ENCODE results near the gene ARHGEF17. TPM values are rescaled to one million over a fixed set of nuclear protein-coding genes. Genes with fewer than 3 reads are reported as not detected.

The ARHGEF17 gene
- total and polyA plus RNA-seq, 5 donors from 2014 or later = 0.47 TPM; not detected in 4

- no peaks in the 10 kb centered on the region for H3K27me3 Mint-ChIP-seq
- peak overlapping the region in 1 of 4 donors; percentile 38 for H3K4me3 Mint-ChIP-seq
- peak overlapping the region; percentile 77 to 89 (median 82) for H3K27ac Mint-ChIP-seq
- Histone ChIP-seq H3K27ac (ENCODE audit: insufficient read depth, low read length, poor library complexity, severe bottlenecking) (no peak overlapping the region), H3K27me3 (ENCODE audit: control insufficient read depth, insufficient read depth, low read length) (no peaks in the 10 kb centered on the region), H3K4me1 (ENCODE audit: control insufficient read depth, insufficient read depth, low read length, poor library complexity, severe bottlenecking) (peaks cover 35% of the 10 kb centered on the region), H3K9me3 (ENCODE audit: control insufficient read depth in 2 of 2, low read length in 2 of 2) (no peaks in the 10 kb centered on the region), H3K36me3 (ENCODE audit: control insufficient read depth, insufficient read depth, low read length) (peaks cover 6% of the 10 kb centered on the region), H3K4me3 (ENCODE audit: low read depth, low read length) (no peak overlapping the region)
- peaks cover 0 to 59% (median 31%) of the 10 kb centered on the region in 4 donors for H3K4me1 Mint-ChIP-seq
- no peak for DNase-seq
- H3K9me3 Mint-ChIP-seq = no peaks in the 10 kb centered on the region
- ATAC-seq (ENCODE audit: low read depth in 2 of 2) = no peak
- H3K36me3 Mint-ChIP-seq = no peaks in the 10 kb centered on the region
These were observed 79.7 kb downstream of the ARHGEF17 start for GRCh38 chr11:73387594-73388264.

- H3K4me1 Mint-ChIP-seq = peaks cover 0 to 57% (median 29%) of the 10 kb centered on the region in 4 donors
These were observed 80.4 kb downstream of the ARHGEF17 start for GRCh38 chr11:73388265-73389133.

GRCh38 chr11:73389134-73389525, 81.1 kb downstream of the ARHGEF17 start:
- Mint-ChIP-seq H3K9me3 (no peaks in the 10 kb centered on the region), H3K4me3 (no peak overlapping the region), H3K4me1 (peaks cover 0 to 51% (median 27%) of the 10 kb centered on the region in 4 donors), H3K27me3 (no peaks in the 10 kb centered on the region), H3K27ac (peak overlapping the region in 2 of 3 donors; percentile 82 to 86), H3K36me3 (no peaks in the 10 kb centered on the region)
- Histone ChIP-seq H3K4me3 (ENCODE audit: low read depth, low read length) (no peak overlapping the region), H3K9me3 (ENCODE audit: control insufficient read depth in 2 of 2, low read length in 2 of 2) (no peaks in the 10 kb centered on the region), H3K27ac (ENCODE audit: insufficient read depth, low read length, poor library complexity, severe bottlenecking) (no peak overlapping the region), H3K4me1 (ENCODE audit: control insufficient read depth, insufficient read depth, low read length, poor library complexity, severe bottlenecking) (peaks cover 23% of the 10 kb centered on the region), H3K27me3 (ENCODE audit: control insufficient read depth, insufficient read depth, low read length) (no peaks in the 10 kb centered on the region), H3K36me3 (ENCODE audit: control insufficient read depth, insufficient read depth, low read length) (peaks cover 6% of the 10 kb centered on the region)
- ATAC-seq (ENCODE audit: low read depth in 2 of 2) = no peak
- no peak for DNase-seq

More at GRCh38 chr11:73388265-73389133, 80.4 kb downstream of the ARHGEF17 start:
- H3K9me3 Mint-ChIP-seq = no peaks in the 10 kb centered on the region
- H3K27ac Mint-ChIP-seq = peak overlapping the region; percentile 82 to 89 (median 86)
- peaks cover 6% of the 10 kb centered on the region for H3K36me3 ChIP-seq (ENCODE audit: control insufficient read depth, insufficient read depth, low read length)
- H3K4me3 Mint-ChIP-seq = peak overlapping the region in 1 of 4 donors; percentile 38
- no peaks in the 10 kb centered on the region for H3K27me3 ChIP-seq (ENCODE audit: control insufficient read depth, insufficient read depth, low read length)
- no peaks in the 10 kb centered on the region for H3K36me3 Mint-ChIP-seq
- no peak overlapping the region for H3K27ac ChIP-seq (ENCODE audit: insufficient read depth, low read length, poor library complexity, severe bottlenecking)
- H3K9me3 ChIP-seq (ENCODE audit: control insufficient read depth in 2 of 2, low read length in 2 of 2) = no peaks in the 10 kb centered on the region
- H3K4me3 ChIP-seq (ENCODE audit: low read depth, low read length) = no peak overlapping the region
- H3K27me3 Mint-ChIP-seq = no peaks in the 10 kb centered on the region
- ATAC-seq (ENCODE audit: low read depth in 2 of 2) (no peak), DNase-seq (no peak)
- H3K4me1 ChIP-seq (ENCODE audit: control insufficient read depth, insufficient read depth, low read length, poor library complexity, severe bottlenecking) = peaks cover 29% of the 10 kb centered on the region

- H3K27me3 ChIP-seq (ENCODE audit: control insufficient read depth, insufficient read depth, low read length) = no peaks in the 10 kb centered on the region
- H3K4me1 ChIP-seq (ENCODE audit: control insufficient read depth, insufficient read depth, low read length, poor library complexity, severe bottlenecking) = peaks cover 15% of the 10 kb centered on the region
- H3K27ac ChIP-seq (ENCODE audit: insufficient read depth, low read length, poor library complexity, severe bottlenecking) = no peak overlapping the region
- H3K27me3 Mint-ChIP-seq = no peaks in the 10 kb centered on the region
- no peak for ATAC-seq (ENCODE audit: low read depth in 2 of 2)
- no peaks in the 10 kb centered on the region for H3K9me3 Mint-ChIP-seq
- H3K36me3 ChIP-seq (ENCODE audit: control insufficient read depth, insufficient read depth, low read length) = peaks cover 6% of the 10 kb centered on the region
- DNase-seq = no peak
- H3K9me3 ChIP-seq (ENCODE audit: control insufficient read depth in 2 of 2, low read length in 2 of 2) = no peaks in the 10 kb centered on the region
- no peak overlapping the region for H3K4me3 ChIP-seq (ENCODE audit: low read depth, low read length)
- H3K4me1 Mint-ChIP-seq = peaks cover 0 to 43% (median 20%) of the 10 kb centered on the region in 4 donors
- no peak overlapping the region for H3K4me3 Mint-ChIP-seq
- H3K27ac Mint-ChIP-seq = peak overlapping the region in 1 of 3 donors; percentile 82
- no peaks in the 10 kb centered on the region for H3K36me3 Mint-ChIP-seq
These were observed 81.8 kb downstream of the ARHGEF17 start for GRCh38 chr11:73389916-73390315.

GRCh38 chr11:73390601-73391565, 82.8 kb downstream of the ARHGEF17 start:
- H3K9me3 Mint-ChIP-seq = no peaks in the 10 kb centered on the region
- Histone ChIP-seq H3K27me3 (ENCODE audit: control insufficient read depth, insufficient read depth, low read length) (no peaks in the 10 kb centered on the region), H3K9me3 (ENCODE audit: control insufficient read depth in 2 of 2, low read length in 2 of 2) (no peaks in the 10 kb centered on the region), H3K27ac (ENCODE audit: insufficient read depth, low read length, poor library complexity, severe bottlenecking) (no peak overlapping the region), H3K4me3 (ENCODE audit: low read depth, low read length) (no peak overlapping the region), H3K36me3 (ENCODE audit: control insufficient read depth, insufficient read depth, low read length) (peaks cover 6% of the 10 kb centered on the region), H3K4me1 (ENCODE audit: control insufficient read depth, insufficient read depth, low read length, poor library complexity, severe bottlenecking) (peaks cover 5% of the 10 kb centered on the region)
- no peaks in the 10 kb centered on the region for H3K36me3 Mint-ChIP-seq
- H3K27me3 Mint-ChIP-seq = no peaks in the 10 kb centered on the region
- ATAC-seq (ENCODE audit: low read depth in 2 of 2) (no peak), DNase-seq (no peak)
- H3K4me3 Mint-ChIP-seq = no peak overlapping the region
- H3K27ac Mint-ChIP-seq = peak overlapping the region in 1 of 3 donors; percentile 55
- peaks cover 0 to 33% (median 15%) of the 10 kb centered on the region in 4 donors for H3K4me1 Mint-ChIP-seq

GRCh38 chr11:73391665-73392064, 83.6 kb downstream of the ARHGEF17 start:
- Mint-ChIP-seq H3K36me3 (no peaks in the 10 kb centered on the region), H3K27me3 (no peaks in the 10 kb centered on the region), H3K4me3 (no peak overlapping the region), H3K4me1 (peaks cover 0 to 26% (median 11%) of the 10 kb centered on the region in 4 donors), H3K27ac (no peak overlapping the region), H3K9me3 (no peaks in the 10 kb centered on the region)
- no peaks in the 10 kb centered on the region for H3K4me1 ChIP-seq (ENCODE audit: control insufficient read depth, insufficient read depth, low read length, poor library complexity, severe bottlenecking)
- H3K4me3 ChIP-seq (ENCODE audit: low read depth, low read length) = no peak overlapping the region
- H3K27me3 ChIP-seq (ENCODE audit: control insufficient read depth, insufficient read depth, low read length) = no peaks in the 10 kb centered on the region
- ATAC-seq (ENCODE audit: low read depth in 2 of 2) = no peak
- DNase-seq = no peak
- H3K36me3 ChIP-seq (ENCODE audit: control insufficient read depth, insufficient read depth, low read length) = peaks cover 6% of the 10 kb centered on the region
- no peak overlapping the region for H3K27ac ChIP-seq (ENCODE audit: insufficient read depth, low read length, poor library complexity, severe bottlenecking)
- H3K9me3 ChIP-seq (ENCODE audit: control insufficient read depth in 2 of 2, low read length in 2 of 2) = no peaks in the 10 kb centered on the region
